Stimulated activated CD4-positive, alpha-beta T cell treated with anti-CD3 and anti-CD28 coated beads, Interleukin-15, amount 100 ng/mL, for 1 hour (primary cell): ENCODE results near the gene LRBA.
"Not testable (repeated sequence)": the region's sequence is repeated elsewhere in the genome, so short reads cannot be mapped to it uniquely, and the experiment has no call there.

Source experiments
- DNase-seq, 2 donors: peaks; one replicate each; pipeline ENCODE4 v3.0.0-alpha.2; 2020; ENCODE audit warnings: low read depth in 1 of 2, low spot score in 1 of 2

The LRBA gene

GRCh38 chr4:151014521-151015458, at the start of gene LRBA:
Gene LRBA (minus strand): TSS chr4:151015284. CDS start chr4:151014642, 642 bp downstream.
- peak; percentile 63 for DNase-seq

- DNase-seq, result not testable (repeated sequence)
These were observed 48.1 kb upstream of the LRBA start for GRCh38 chr4:151063143-151063542.

GRCh38 chr4:151055539-151055938, 40.5 kb upstream of the LRBA start:
- DNase-seq, result no peak

- no peak for DNase-seq
These were observed 37.7 kb upstream of the LRBA start for GRCh38 chr4:151052785-151053184.

GRCh38 chr4:151049430-151049884, 34.4 kb upstream of the LRBA start:
- no peak for DNase-seq

GRCh38 chr4:151048913-151049312, 33.8 kb upstream of the LRBA start:
- no peak for DNase-seq

GRCh38 chr4:151046609-151047008, 31.5 kb upstream of the LRBA start:
- DNase-seq, result no peak

- DNase-seq, result no peak
These were observed 30.8 kb upstream of the LRBA start for GRCh38 chr4:151045907-151046306.

- DNase-seq, result no peak
These were observed 28.9 kb upstream of the LRBA start for GRCh38 chr4:151043803-151044515.

- no peak for DNase-seq
These were observed 24.6 kb upstream of the LRBA start for GRCh38 chr4:151039733-151040132.

- DNase-seq, result no peak
These were observed 23.5 kb upstream of the LRBA start for GRCh38 chr4:151038452-151039157.

- no peak for DNase-seq
These were observed 20.8 kb upstream of the LRBA start for GRCh38 chr4:151035911-151036310.

- DNase-seq, result no peak
These were observed 20.2 kb upstream of the LRBA start for GRCh38 chr4:151035328-151035727.

GRCh38 chr4:151034829-151035228, 19.7 kb upstream of the LRBA start:
- DNase-seq, result no peak

- DNase-seq, result no peak
These were observed 16.9 kb upstream of the LRBA start for GRCh38 chr4:151031831-151032605.

GRCh38 chr4:151029537-151029936, 14.5 kb upstream of the LRBA start:
- DNase-seq, result no peak

- not testable (repeated sequence) for DNase-seq
These were observed 13.9 kb upstream of the LRBA start for GRCh38 chr4:151029006-151029405.

GRCh38 chr4:151025759-151026158, 10.7 kb upstream of the LRBA start:
- DNase-seq, result no peak

- DNase-seq, result no peak
These were observed 7.5 kb upstream of the LRBA start for GRCh38 chr4:151022586-151022985.

GRCh38 chr4:151021637-151022334, 6.7 kb upstream of the LRBA start:
- DNase-seq, result no peak
